ENCODE data around the gene G6PC1.
"Not testable (repeated sequence)": the region's sequence is repeated elsewhere in the genome, so short reads cannot be mapped to it uniquely, and the experiment has no call there.

G6PC1 gene

DNA sequence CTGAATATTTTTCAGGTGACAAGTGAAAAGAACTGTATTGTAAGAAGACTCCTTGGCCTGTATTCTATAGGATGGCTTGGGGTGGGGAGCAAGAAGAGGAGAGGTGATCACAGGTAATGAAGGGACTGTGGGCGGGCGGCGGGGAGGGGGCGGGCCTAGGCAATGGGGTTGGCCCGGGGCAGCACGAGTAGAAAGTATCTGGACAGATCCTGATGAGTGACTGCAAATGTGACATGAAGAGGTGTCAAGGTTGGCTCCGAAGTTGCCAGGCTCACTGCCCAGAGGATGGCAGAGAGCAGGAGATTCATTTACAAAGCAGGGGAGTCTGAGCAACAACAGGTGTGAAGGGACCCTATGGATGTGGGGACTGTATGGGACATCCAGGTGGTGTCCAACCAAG, 10.8 kb upstream of the G6PC1 start:
- Histone ChIP-seq H3K4me1 (ENCODE audit: control insufficient read depth in 1 of 2, insufficient read depth in 2 of 2, low read length in 2 of 2) (peaks cover 14 to 28% of the 10 kb centered on the region in 2 donors), H3K4me3 (ENCODE audit: low read depth in 1 of 2, low read length in 2 of 2) (no peak overlapping the region), H3K27me3 (ENCODE audit: low read depth, low read length) (no peaks in the 10 kb centered on the region), H3K9me3 (ENCODE audit: control insufficient read depth in 1 of 2, low read length in 2 of 2) (no peaks in the 10 kb centered on the region), H3K36me3 (ENCODE audit: control insufficient read depth in 1 of 2, insufficient read depth in 2 of 2, low read length in 2 of 2) (no peaks in the 10 kb centered on the region), H3K27ac (ENCODE audit: low read length) (no peak overlapping the region)

- Histone ChIP-seq H3K27me3 (ENCODE audit: low read depth, low read length) (no peaks in the 10 kb centered on the region), H3K36me3 (ENCODE audit: control insufficient read depth in 1 of 2, insufficient read depth in 2 of 2, low read length in 2 of 2) (no peaks in the 10 kb centered on the region), H3K4me3 (ENCODE audit: low read depth in 1 of 2, low read length in 2 of 2) (no peak overlapping the region), H3K4me1 (ENCODE audit: control insufficient read depth in 1 of 2, insufficient read depth in 2 of 2, low read length in 2 of 2) (peaks cover 11 to 33% of the 10 kb centered on the region in 2 donors), H3K27ac (ENCODE audit: low read length) (peak overlapping the region; percentile 77), H3K9me3 (ENCODE audit: control insufficient read depth in 1 of 2, low read length in 2 of 2) (no peaks in the 10 kb centered on the region)
These were observed 9.0 kb upstream of the G6PC1 start for GRCh38 chr17:42891539-42892152.

GRCh38 chr17:42893359-42893758, 7.2 kb upstream of the G6PC1 start:
- H3K4me1 ChIP-seq (ENCODE audit: control insufficient read depth in 1 of 2, insufficient read depth in 2 of 2, low read length in 2 of 2): peaks cover 10 to 33% of the 10 kb centered on the region in 2 donors
- H3K36me3 ChIP-seq (ENCODE audit: control insufficient read depth in 1 of 2, insufficient read depth in 2 of 2, low read length in 2 of 2): no peaks in the 10 kb centered on the region
- no peak overlapping the region for H3K27ac ChIP-seq (ENCODE audit: low read length)
- H3K9me3 ChIP-seq (ENCODE audit: control insufficient read depth in 1 of 2, low read length in 2 of 2): no peaks in the 10 kb centered on the region
- H3K27me3 ChIP-seq (ENCODE audit: low read depth, low read length): no peaks in the 10 kb centered on the region
- no peak overlapping the region for H3K4me3 ChIP-seq (ENCODE audit: low read depth in 1 of 2, low read length in 2 of 2)

- Histone ChIP-seq H3K36me3 (ENCODE audit: control insufficient read depth in 1 of 2, insufficient read depth in 2 of 2, low read length in 2 of 2) (no peaks in the 10 kb centered on the region), H3K4me1 (ENCODE audit: control insufficient read depth in 1 of 2, insufficient read depth in 2 of 2, low read length in 2 of 2) (peaks cover 10 to 33% of the 10 kb centered on the region in 2 donors), H3K27ac (ENCODE audit: low read length) (peak overlapping the region; percentile 32), H3K27me3 (ENCODE audit: low read depth, low read length) (no peaks in the 10 kb centered on the region), H3K9me3 (ENCODE audit: control insufficient read depth in 1 of 2, low read length in 2 of 2) (no peaks in the 10 kb centered on the region), H3K4me3 (ENCODE audit: low read depth in 1 of 2, low read length in 2 of 2) (no peak overlapping the region)
These were observed 6.1 kb upstream of the G6PC1 start for GRCh38 chr17:42894283-42895184.

DNA sequence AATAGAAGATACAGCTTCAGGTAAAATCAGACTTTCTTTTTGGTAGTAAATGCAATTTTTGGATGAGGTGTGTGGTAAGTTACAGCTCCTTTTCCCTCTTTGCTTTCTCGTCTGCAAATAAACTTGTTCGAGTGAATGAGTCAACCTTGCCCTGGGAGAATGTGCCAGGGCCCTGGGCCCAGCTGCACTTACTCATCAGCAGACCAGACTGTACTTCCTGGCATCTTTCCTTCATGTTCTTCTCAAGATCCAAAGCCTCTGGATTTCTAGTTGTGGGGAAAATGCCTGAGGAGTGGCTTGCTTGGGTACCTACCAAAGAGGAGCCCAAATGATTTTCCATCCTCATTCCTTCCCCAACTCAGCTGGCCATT, 5.4 kb upstream of the G6PC1 start:
- no peak overlapping the region for H3K4me3 ChIP-seq (ENCODE audit: low read depth in 1 of 2, low read length in 2 of 2)
- H3K36me3 ChIP-seq (ENCODE audit: control insufficient read depth in 1 of 2, insufficient read depth in 2 of 2, low read length in 2 of 2): no peaks in the 10 kb centered on the region
- no peaks in the 10 kb centered on the region for H3K27me3 ChIP-seq (ENCODE audit: low read depth, low read length)
- H3K27ac ChIP-seq (ENCODE audit: low read length): peak overlapping the region; percentile 24
- peaks cover 10 to 33% of the 10 kb centered on the region in 2 donors for H3K4me1 ChIP-seq (ENCODE audit: control insufficient read depth in 1 of 2, insufficient read depth in 2 of 2, low read length in 2 of 2)
- H3K9me3 ChIP-seq (ENCODE audit: control insufficient read depth in 1 of 2, low read length in 2 of 2): no peaks in the 10 kb centered on the region

GRCh38 chr17:42898147-42898811, 2.3 kb upstream of the G6PC1 start:
- no peaks in the 10 kb centered on the region for H3K36me3 ChIP-seq (ENCODE audit: control insufficient read depth in 1 of 2, insufficient read depth in 2 of 2, low read length in 2 of 2)
- H3K27me3 ChIP-seq (ENCODE audit: low read depth, low read length): no peaks in the 10 kb centered on the region
- no peak overlapping the region for H3K4me3 ChIP-seq (ENCODE audit: low read depth in 1 of 2, low read length in 2 of 2)
- H3K9me3 ChIP-seq (ENCODE audit: control insufficient read depth in 1 of 2, low read length in 2 of 2): no peaks in the 10 kb centered on the region
- peaks cover 3 to 19% of the 10 kb centered on the region in 2 donors for H3K4me1 ChIP-seq (ENCODE audit: control insufficient read depth in 1 of 2, insufficient read depth in 2 of 2, low read length in 2 of 2)
- H3K27ac ChIP-seq (ENCODE audit: low read length): no peak overlapping the region

DNA sequence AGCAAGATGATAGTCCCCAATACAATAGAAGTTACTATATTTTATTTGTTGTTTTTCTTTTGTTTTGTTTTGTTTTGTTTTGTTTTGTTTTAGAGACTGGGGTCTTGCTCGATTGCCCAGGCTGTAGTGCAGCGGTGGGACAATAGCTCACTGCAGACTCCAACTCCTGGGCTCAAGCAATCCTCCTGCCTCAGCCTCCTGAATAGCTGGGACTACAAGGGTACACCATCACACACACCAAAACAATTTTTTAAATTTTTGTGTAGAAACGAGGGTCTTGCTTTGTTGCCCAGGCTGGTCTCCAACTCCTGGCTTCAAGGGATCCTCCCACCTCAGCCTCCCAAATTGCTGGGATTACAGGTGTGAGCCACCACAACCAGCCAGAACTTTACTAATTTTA, 618 bp upstream of the G6PC1 start:
- H3K4me3 ChIP-seq (ENCODE audit: low read depth in 1 of 2, low read length in 2 of 2); H3K36me3 ChIP-seq (ENCODE audit: control insufficient read depth in 1 of 2, insufficient read depth in 2 of 2, low read length in 2 of 2); H3K27me3 ChIP-seq (ENCODE audit: low read depth, low read length); H3K9me3 ChIP-seq (ENCODE audit: control insufficient read depth in 1 of 2, low read length in 2 of 2); H3K4me1 ChIP-seq (ENCODE audit: control insufficient read depth in 1 of 2, insufficient read depth in 2 of 2, low read length in 2 of 2); H3K27ac ChIP-seq (ENCODE audit: low read length): not testable (repeated sequence)

- no peaks in the 10 kb centered on the region for H3K9me3 ChIP-seq (ENCODE audit: control insufficient read depth in 1 of 2, low read length in 2 of 2)
- no peaks in the 10 kb centered on the region for H3K27me3 ChIP-seq (ENCODE audit: low read depth, low read length)
- no peaks in the 10 kb centered on the region for H3K4me1 ChIP-seq (ENCODE audit: control insufficient read depth in 1 of 2, insufficient read depth in 2 of 2, low read length in 2 of 2)
- H3K4me3 ChIP-seq (ENCODE audit: low read depth in 1 of 2, low read length in 2 of 2): no peak overlapping the region
- H3K27ac ChIP-seq (ENCODE audit: low read length): no peak overlapping the region
- H3K36me3 ChIP-seq (ENCODE audit: control insufficient read depth in 1 of 2, insufficient read depth in 2 of 2, low read length in 2 of 2): no peaks in the 10 kb centered on the region
These were observed 1.1 kb downstream of the G6PC1 start for GRCh38 chr17:42901535-42902229.

- Histone ChIP-seq H3K27ac (ENCODE audit: low read length) (no peak overlapping the region), H3K27me3 (ENCODE audit: low read depth, low read length) (no peaks in the 10 kb centered on the region), H3K36me3 (ENCODE audit: control insufficient read depth in 1 of 2, insufficient read depth in 2 of 2, low read length in 2 of 2) (no peaks in the 10 kb centered on the region), H3K4me3 (ENCODE audit: low read depth in 1 of 2, low read length in 2 of 2) (no peak overlapping the region), H3K4me1 (ENCODE audit: control insufficient read depth in 1 of 2, insufficient read depth in 2 of 2, low read length in 2 of 2) (no peaks in the 10 kb centered on the region), H3K9me3 (ENCODE audit: control insufficient read depth in 1 of 2, low read length in 2 of 2) (no peaks in the 10 kb centered on the region)
These were observed 3.5 kb downstream of the G6PC1 start for GRCh38 chr17:42904110-42904469.

GRCh38 chr17:42906772-42907446, 6.3 kb downstream of the G6PC1 start:
- H3K4me3 ChIP-seq (ENCODE audit: low read depth in 1 of 2, low read length in 2 of 2): no peak overlapping the region
- no peaks in the 10 kb centered on the region for H3K9me3 ChIP-seq (ENCODE audit: control insufficient read depth in 1 of 2, low read length in 2 of 2)
- no peaks in the 10 kb centered on the region for H3K27me3 ChIP-seq (ENCODE audit: low read depth, low read length)
- no peaks in the 10 kb centered on the region for H3K4me1 ChIP-seq (ENCODE audit: control insufficient read depth in 1 of 2, insufficient read depth in 2 of 2, low read length in 2 of 2)
- no peaks in the 10 kb centered on the region for H3K36me3 ChIP-seq (ENCODE audit: control insufficient read depth in 1 of 2, insufficient read depth in 2 of 2, low read length in 2 of 2)
- no peak overlapping the region for H3K27ac ChIP-seq (ENCODE audit: low read length)

Measured in muscle layer of duodenum (tissue), 2 donors.